ENCODE data around the gene HRH4.

HRH4 gene

GRCh38 chr18:24446453-24446852 lies 14.0 kb upstream of the HRH4 start:
- no peak for TF ChIP-seq CTCF (IDR thresholded peaks at IDR 0.05; ENCODE audit: low read depth, low read length)
- no peak overlapping the region for H3K4me3 ChIP-seq (ENCODE audit: low read depth, low read length)

- TF ChIP-seq CTCF (IDR thresholded peaks at IDR 0.05; ENCODE audit: low read depth, low read length): no peak
- H3K4me3 ChIP-seq (ENCODE audit: low read depth, low read length): no peak overlapping the region
Observed at GRCh38 chr18:24446953-24447538, 13.4 kb upstream of the HRH4 start.

GRCh38 chr18:24447961-24448360 lies 12.5 kb upstream of the HRH4 start:
- H3K4me3 ChIP-seq (ENCODE audit: low read depth, low read length): no peak overlapping the region
- TF ChIP-seq CTCF (IDR thresholded peaks at IDR 0.05; ENCODE audit: low read depth, low read length): no peak

GRCh38 chr18:24456549-24456948 lies 3.9 kb upstream of the HRH4 start:
- no peak for TF ChIP-seq CTCF (IDR thresholded peaks at IDR 0.05; ENCODE audit: low read depth, low read length)

GRCh38 chr18:24459772-24460171 lies 665 bp upstream of the HRH4 start:
- no peak overlapping the region for H3K4me3 ChIP-seq (ENCODE audit: low read depth, low read length)
- no peak for TF ChIP-seq CTCF (IDR thresholded peaks at IDR 0.05; ENCODE audit: low read depth, low read length)

More at GRCh38 chr18:24456549-24456948, 3.9 kb upstream of the HRH4 start:
- no peak overlapping the region for H3K4me3 ChIP-seq (ENCODE audit: low read depth, low read length)

- TF ChIP-seq CTCF (IDR thresholded peaks at IDR 0.05; ENCODE audit: low read depth, low read length): no peak
- H3K4me3 ChIP-seq (ENCODE audit: low read depth, low read length): no peak overlapping the region
Observed at GRCh38 chr18:24461996-24462395, 1.6 kb downstream of the HRH4 start.

GRCh38 chr18:24462838-24463775 lies 2.7 kb downstream of the HRH4 start:
- no peak for TF ChIP-seq CTCF (IDR thresholded peaks at IDR 0.05; ENCODE audit: low read depth, low read length)

More at GRCh38 chr18:24462838-24463775, 2.7 kb downstream of the HRH4 start:
- H3K4me3 ChIP-seq (ENCODE audit: low read depth, low read length): no peak overlapping the region
